HepG2 (cell line): Measurements from ENCODE around the gene FBP1. TPM values are rescaled to one million over a fixed set of nuclear protein-coding genes. Genes with fewer than 3 reads are reported as not detected.

Source experiments
- CEBPG ChIP-seq: IDR thresholded peaks from 2 replicates; pipeline ENCODE4 v1.6.1; 2016
- HNF4A ChIP-seq: sonication (generic); formaldehyde crosslinking; IDR thresholded peaks from 2 replicates; pipeline ENCODE4 v1.4.0; 2020; ENCODE audit warnings: missing genetic modification reagents
- MTERF4 ChIP-seq: sonication (generic); formaldehyde crosslinking; IDR thresholded peaks from 2 replicates; pipeline ENCODE4 v1.8.0; 2023; ENCODE audit warnings: mild to moderate bottlenecking, missing genetic modification reagents
- NCOA1 ChIP-seq: sonication (generic); formaldehyde crosslinking; IDR thresholded peaks from 2 replicates; pipeline ENCODE4 v1.9.0; 2021; ENCODE audit warnings: missing genetic modification reagents
- NFIB ChIP-seq: sonication (generic); formaldehyde crosslinking; IDR thresholded peaks from 2 replicates; pipeline ENCODE4 v1.9.0; 2021; ENCODE audit warnings: missing genetic modification reagents, mild to moderate bottlenecking, borderline replicate concordance
- ONECUT2 ChIP-seq: sonication (generic); formaldehyde crosslinking; IDR thresholded peaks from 2 replicates; pipeline ENCODE4 v1.4.0; 2020; ENCODE audit warnings: missing genetic modification reagents
- PAXIP1 ChIP-seq: sonication (generic); formaldehyde crosslinking; conservative IDR thresholded peaks from 2 replicates; pipeline ENCODE4 v1.4.0; 2020; ENCODE audit warnings: mild to moderate bottlenecking, missing genetic modification reagents, moderate library complexity
- POLR2AphosphoS2 ChIP-seq: IDR thresholded peaks from 2 replicates; pipeline ENCODE4 v1.6.1; 2011; ENCODE audit warnings: low read depth, low read length, improper control_type of control experiment
- PRMT3 ChIP-seq: sonication (generic); formaldehyde crosslinking; IDR thresholded peaks from 2 replicates; pipeline ENCODE4 v1.8.1; 2022; ENCODE audit warnings: low read depth, mild to moderate bottlenecking, moderate library complexity, missing genetic modification reagents, borderline replicate concordance
- SOX6 ChIP-seq, 2 experiments: fragments of 450-650 bp in 1 of 2; sonication (generic) in 1 of 2; formaldehyde crosslinking in 1 of 2; IDR thresholded peaks; 2 replicates each; pipeline versions ENCODE4 v1.4.0 to v1.6.1; 2017 to 2020; ENCODE audit warnings: antibody characterized with exemption in 1 of 2, mild to moderate bottlenecking in 1 of 2, missing genetic modification reagents in 1 of 2
- TSC22D2 ChIP-seq: sonication (generic); formaldehyde crosslinking; IDR thresholded peaks from 2 replicates; pipeline ENCODE4 v1.5.1; 2020; ENCODE audit warnings: missing genetic modification reagents, mild to moderate bottlenecking, borderline replicate concordance
- ZNF407 ChIP-seq: sonication (generic); formaldehyde crosslinking; IDR thresholded peaks from one replicate; pipeline ENCODE4 v1.5.1; 2020; ENCODE audit warnings: mild to moderate bottlenecking, missing genetic modification reagents; ENCODE audit errors: not compliant biosample characterization
- ZNF430 ChIP-seq: sonication (generic); formaldehyde crosslinking; IDR thresholded peaks from 2 replicates; pipeline ENCODE4 v1.9.0; 2021; ENCODE audit warnings: mild to moderate bottlenecking, missing genetic modification reagents
- ZNF550 ChIP-seq: sonication (generic); formaldehyde crosslinking; IDR thresholded peaks from 2 replicates; pipeline ENCODE4 v1.4.0; 2020; ENCODE audit warnings: mild to moderate bottlenecking, missing genetic modification reagents, borderline replicate concordance
- ZNF839 ChIP-seq: sonication (generic); formaldehyde crosslinking; IDR thresholded peaks from 2 replicates; pipeline ENCODE4 v1.4.0; 2020; ENCODE audit warnings: missing genetic modification reagents, mild to moderate bottlenecking, borderline replicate concordance
- ZSCAN29 ChIP-seq: sonication (generic); formaldehyde crosslinking; conservative IDR thresholded peaks from 2 replicates; pipeline ENCODE4 v1.4.0; 2020; ENCODE audit warnings: mild to moderate bottlenecking, missing genetic modification reagents
- polyA plus RNA-seq, 8 experiments: library from polyadenylated mRNA; depleted of rRNA in 3 of 8; stranded (reverse) in 7 of 8; unstranded in 1 of 8; fragments of >200 nt; fragmentation: Illumina TruSeq in 4 of 8; extraction: Trizol in 4 of 8; gene quantifications; 2 replicates each; pipeline versions ENCODE4 v1.2.1 to v1.2.3, GENCODE V29; 2011 to 2016; ENCODE audit warnings: low read depth in 4 of 8, missing spikeins in 1 of 8, mixed read lengths in 1 of 8; ENCODE audit not compliant: insufficient read depth in 1 of 8
- total RNA-seq, 5 experiments: library from RNA; depleted of rRNA; stranded (reverse); fragments of >200 nt; fragmentation: Illumina TruSeq; extraction: Trizol; gene quantifications; 2 replicates each; pipeline ENCODE4 v1.2.3, GENCODE V29; 2016; ENCODE audit warnings: low read depth in 1 of 5

The FBP1 gene
- total and polyA plus RNA-seq, 2 of the 13 experiments (the other 11 are each of a cell fraction or from before 2014, with no cell fraction given), result 0.29 to 0.53 TPM

GRCh38 chr9:94666364-94667099 lies 27.2 kb upstream of the FBP1 start (continued):
- no peak for TF ChIP-seq ZNF407 (CRISPR knock-in tag)
- no peak for TF ChIP-seq ONECUT2 (CRISPR knock-in tag)
- peak; percentile 33; the same call in 1 of the 2 replicates for TF ChIP-seq PAXIP1 (CRISPR knock-in tag)
- no peak for TF ChIP-seq MTERF4 (CRISPR knock-in tag)
- no peak for TF ChIP-seq NCOA1 (CRISPR knock-in tag)
- TF ChIP-seq POLR2AphosphoS2, result no peak
- TF ChIP-seq ZNF550 (CRISPR knock-in tag), result no peak
- no peak for TF ChIP-seq ZSCAN29 (CRISPR knock-in tag)
- TF ChIP-seq SOX6 (IDR thresholded peaks at IDR 0.05), result no peak
- 0 out of 2 replicates have a peak, but pooled peaks have one; percentile 14 for TF ChIP-seq SOX6 (CRISPR knock-in tag; IDR thresholded peaks at IDR 0.05)
- TF ChIP-seq ZNF839, result no peak
- no peak for TF ChIP-seq ZNF430 (CRISPR knock-in tag)
- TF ChIP-seq NFIB, result no peak
- no peak for TF ChIP-seq CEBPG (CRISPR knock-in tag)
- peak; percentile 80 for TF ChIP-seq HNF4A (CRISPR knock-in tag)
- TF ChIP-seq PRMT3 (CRISPR knock-in tag), result no peak
- TF ChIP-seq TSC22D2 (CRISPR knock-in tag), result no peak
